CD4-positive, alpha-beta T cell (primary cell): ENCODE data around the gene ZNF24. TPM values are rescaled to one million over a fixed set of nuclear protein-coding genes. Genes with fewer than 3 reads are reported as not detected.
A peak's percentile ranks its signal among the peaks of the same experiment; 100 is the strongest.

Source experiments
- ATAC-seq: fragments of 200-7000 bp; cut with Tn5 transposase; one replicate; pipeline ENCODE4 v1.10.0; 2022; ENCODE audit warnings: mild to moderate bottlenecking; ENCODE audit not compliant: poor library complexity
- CTCF ChIA-PET: fragments of 350-600 bp; sonication (Branson Sonifier 250); formaldehyde crosslinking; loops from one replicate; lab custom pipeline; 2021; ENCODE audit warnings: antibody characterized with exemption, inconsistent platforms; lab: Charles Lee
- POLR2A ChIA-PET: fragments of 350-600 bp; sonication (Branson Sonifier 250); formaldehyde crosslinking; loops from one replicate; lab custom pipeline; 2021; ENCODE audit warnings: antibody characterized with exemption, inconsistent platforms; lab: Charles Lee
- DNase-seq, 14 experiments: peaks; one replicate each; pipeline ENCODE4 v3.0.0-alpha.2; 2013 to 2020; ENCODE audit warnings: mixed read lengths in 2 of 14
- H3K27ac ChIP-seq, 2 donors: one replicate each; pipeline versions ENCODE4 v1.5.1 to v1.7.0; 2013; ENCODE audit warnings: low read length in 2 of 2, low read depth in 1 of 2, mild to moderate bottlenecking in 1 of 2
- H3K27me3 ChIP-seq, 2 experiments: 1 replicate in 1 of 2; 2 replicates in 1 of 2; pipeline versions ENCODE4 v1.6.1 to v1.7.0; 2013; ENCODE audit warnings: low read length in 2 of 2, control low read depth in 1 of 2, mild to moderate bottlenecking in 1 of 2, moderate library complexity in 1 of 2; ENCODE audit not compliant: insufficient read depth in 2 of 2, control insufficient read depth in 1 of 2
- H3K36me3 ChIP-seq: one replicate; pipeline ENCODE4 v1.6.1; 2013; ENCODE audit warnings: low read length, control low read depth; ENCODE audit not compliant: insufficient read depth
- H3K4me1 ChIP-seq: one replicate; pipeline ENCODE4 v1.6.1; 2013; ENCODE audit warnings: low read length, control low read depth; ENCODE audit not compliant: insufficient read depth
- H3K4me3 ChIP-seq: one replicate; pipeline ENCODE4 v1.5.1; 2013; ENCODE audit warnings: mild to moderate bottlenecking, low read length, moderate library complexity
- H3K9me3 ChIP-seq, 2 experiments: 1 replicate in 1 of 2; 2 replicates in 1 of 2; pipeline versions ENCODE4 v1.6.1 to v1.7.0; 2013; ENCODE audit warnings: low read length in 2 of 2, mild to moderate bottlenecking in 2 of 2, control low read depth in 1 of 2, moderate library complexity in 1 of 2; ENCODE audit not compliant: control insufficient read depth in 1 of 2, insufficient read depth in 1 of 2
- H3K27ac Mint-ChIP-seq: one replicate; pipeline ENCODE4 v1.8.0; 2020; ENCODE audit warnings: mixed read lengths
- H3K27me3 Mint-ChIP-seq: one replicate; pipeline ENCODE4 v1.8.0; 2021; ENCODE audit warnings: mixed read lengths
- H3K36me3 Mint-ChIP-seq: one replicate; pipeline ENCODE4 v1.8.0; 2021; ENCODE audit warnings: low read depth, mixed read lengths
- H3K4me1 Mint-ChIP-seq: one replicate; pipeline ENCODE4 v1.8.0; 2021; ENCODE audit warnings: low read depth, mixed read lengths
- H3K4me3 Mint-ChIP-seq: one replicate; pipeline ENCODE4 v1.8.0; 2020; ENCODE audit warnings: mild to moderate bottlenecking, mixed read lengths
- H3K9me3 Mint-ChIP-seq: one replicate; pipeline ENCODE4 v1.8.0; 2020; ENCODE audit warnings: mixed read lengths
- intact Hi-C, 2 experiments: fragments of 100-400 bp; cut with DNase I in 1 of 2; cut with micrococcal nuclease in 1 of 2; formaldehyde crosslinking; loops; one replicate each; pipeline versions ENCODE4 v1.15.1 to v1.9.0; 2023 to 2025; cut with DNase I, micrococcal nuclease
- total RNA-seq, 174 experiments: library from RNA in 2 of 174; stranded (reverse) in 2 of 174; gene quantifications; one replicate each; pipeline ENCODE4 v1.2.3 and lab custom pipeline; 2021 to 2026
- TF ChIP-seq, protein P1 (sequence below): fragments of 200-600 bp; IDR thresholded peaks from one replicate; pipeline ENCODE4 v1.8.0; 2022; ENCODE audit warnings: antibody characterized with exemption, mild to moderate bottlenecking

The ZNF24 gene
- total RNA-seq, 2 experiments from 2014 or later, result 65.9 to 68.3 TPM

GRCh38 chr18:35337286-35337685 is 6.9 kb downstream of the ZNF24 start:
- Mint-ChIP-seq H3K4me3 (no peak overlapping the region), H3K36me3 (no peaks in the 10 kb centered on the region), H3K9me3 (no peaks in the 10 kb centered on the region), H3K27me3 (no peaks in the 10 kb centered on the region), H3K4me1 (peaks cover 70% of the 10 kb centered on the region), H3K27ac (peak overlapping the region; percentile 27)
- ChIA-PET POLR2A (no interaction called here), CTCF (interaction anchor here (1.5 kb wide), 1 partner anchor 49 kb away, joined by 6 read pairs; no protein-coding TSS in a partner anchor)
- TF ChIP-seq, protein P1, sequence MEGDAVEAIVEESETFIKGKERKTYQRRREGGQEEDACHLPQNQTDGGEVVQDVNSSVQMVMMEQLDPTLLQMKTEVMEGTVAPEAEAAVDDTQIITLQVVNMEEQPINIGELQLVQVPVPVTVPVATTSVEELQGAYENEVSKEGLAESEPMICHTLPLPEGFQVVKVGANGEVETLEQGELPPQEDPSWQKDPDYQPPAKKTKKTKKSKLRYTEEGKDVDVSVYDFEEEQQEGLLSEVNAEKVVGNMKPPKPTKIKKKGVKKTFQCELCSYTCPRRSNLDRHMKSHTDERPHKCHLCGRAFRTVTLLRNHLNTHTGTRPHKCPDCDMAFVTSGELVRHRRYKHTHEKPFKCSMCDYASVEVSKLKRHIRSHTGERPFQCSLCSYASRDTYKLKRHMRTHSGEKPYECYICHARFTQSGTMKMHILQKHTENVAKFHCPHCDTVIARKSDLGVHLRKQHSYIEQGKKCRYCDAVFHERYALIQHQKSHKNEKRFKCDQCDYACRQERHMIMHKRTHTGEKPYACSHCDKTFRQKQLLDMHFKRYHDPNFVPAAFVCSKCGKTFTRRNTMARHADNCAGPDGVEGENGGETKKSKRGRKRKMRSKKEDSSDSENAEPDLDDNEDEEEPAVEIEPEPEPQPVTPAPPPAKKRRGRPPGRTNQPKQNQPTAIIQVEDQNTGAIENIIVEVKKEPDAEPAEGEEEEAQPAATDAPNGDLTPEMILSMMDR, result no peak
- Histone ChIP-seq H3K4me1 (peaks cover 11% of the 10 kb centered on the region), H3K36me3 (peaks cover 84% of the 10 kb centered on the region), H3K9me3 (no peaks in the 10 kb centered on the region), H3K27ac (no peak overlapping the region), H3K4me3 (no peak overlapping the region), H3K27me3 (no peaks in the 10 kb centered on the region)
- ATAC-seq (no peak), DNase-seq (no peak)
- intact Hi-C loops, result no loop called here

DNA sequence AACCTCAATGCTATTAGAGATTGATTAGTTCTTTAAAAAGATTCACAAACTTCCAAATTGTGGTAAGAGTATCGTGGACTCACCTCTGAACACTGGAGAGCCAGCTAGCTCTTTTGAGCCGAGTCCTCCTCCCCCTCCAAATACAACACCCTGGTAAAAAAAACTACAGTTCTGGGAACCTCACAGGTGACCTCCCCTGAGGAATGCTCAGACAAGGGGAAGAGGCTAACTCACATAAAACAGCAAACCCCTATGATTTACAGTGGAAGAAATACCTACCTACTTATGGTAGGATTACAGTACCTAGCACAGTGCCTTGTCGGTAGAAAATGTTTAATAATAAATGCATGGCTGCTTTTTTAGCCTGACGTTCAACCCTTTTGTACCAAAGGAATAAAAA is 8.4 kb downstream of the ZNF24 start:
- ChIA-PET CTCF (interaction anchor here (1.0 kb wide), 1 partner anchor 12 kb away, joined by 3 read pairs; no protein-coding TSS in a partner anchor), POLR2A (no interaction called here)
- TF ChIP-seq, protein P1, result no peak
- H3K9me3 Mint-ChIP-seq, result no peaks in the 10 kb centered on the region
- H3K4me3 Mint-ChIP-seq, result no peak overlapping the region
- H3K27me3 Mint-ChIP-seq, result no peaks in the 10 kb centered on the region
- Histone ChIP-seq H3K36me3 (peaks cover 92% of the 10 kb centered on the region), H3K9me3 (no peaks in the 10 kb centered on the region), H3K27ac (no peak overlapping the region), H3K4me1 (peaks cover 6% of the 10 kb centered on the region), H3K27me3 (no peaks in the 10 kb centered on the region), H3K4me3 (no peak overlapping the region)
- intact Hi-C loops, result no loop called here
- peaks cover 61% of the 10 kb centered on the region for H3K4me1 Mint-ChIP-seq
- no peaks in the 10 kb centered on the region for H3K36me3 Mint-ChIP-seq
- H3K27ac Mint-ChIP-seq, result peak overlapping the region; percentile 16
- DNase-seq (no peak), ATAC-seq (no peak)

DNA sequence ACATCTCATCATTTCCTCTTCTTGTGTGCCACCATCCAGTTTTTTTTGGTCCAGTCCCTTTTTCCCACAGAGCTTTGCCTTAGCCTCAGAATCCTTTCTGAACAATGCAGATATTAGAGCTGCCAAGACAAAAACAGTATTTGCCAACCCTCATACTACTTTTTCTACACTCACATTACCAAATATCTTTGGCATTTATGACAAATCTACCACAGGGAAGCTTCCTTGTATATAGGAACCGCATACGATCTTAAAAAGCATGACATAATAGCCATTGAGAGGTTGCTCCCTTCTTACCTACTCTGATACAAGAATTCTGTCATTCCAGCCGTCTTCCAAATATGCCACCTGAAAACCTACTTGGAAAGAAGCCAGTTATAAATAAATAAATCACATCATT is 9.4 kb downstream of the ZNF24 start:
- TF ChIP-seq, protein P1, result no peak
- Histone ChIP-seq H3K36me3 (peaks cover 82% of the 10 kb centered on the region), H3K27ac (no peak overlapping the region), H3K4me1 (no peaks in the 10 kb centered on the region), H3K9me3 (no peaks in the 10 kb centered on the region), H3K4me3 (no peak overlapping the region), H3K27me3 (no peaks in the 10 kb centered on the region)
- intact Hi-C loops, result no loop called here
- DNase-seq (no peak), ATAC-seq (no peak)
- no peaks in the 10 kb centered on the region for H3K27me3 Mint-ChIP-seq
- no peaks in the 10 kb centered on the region for H3K36me3 Mint-ChIP-seq
- H3K4me3 Mint-ChIP-seq, result no peak overlapping the region
- H3K4me1 Mint-ChIP-seq, result peaks cover 50% of the 10 kb centered on the region
- peak overlapping the region; percentile 9 for H3K27ac Mint-ChIP-seq
- no peaks in the 10 kb centered on the region for H3K9me3 Mint-ChIP-seq
- POLR2A ChIA-PET, result interaction anchor here (0.7 kb wide), 1 partner anchor 161 kb away, joined by 3 read pairs; no protein-coding TSS in a partner anchor
- CTCF ChIA-PET, result interaction anchor here (1.0 kb wide), 2 partner anchors 13 to 52 kb away, joined by 3 read pairs; no protein-coding TSS in a partner anchor
